Measurements from ENCODE around the gene CARD10. TPM values are rescaled to one million over a fixed set of nuclear protein-coding genes. Genes with fewer than 3 reads are reported as not detected.

Gene CARD10
- total and polyA plus RNA-seq, 2 of the 13 experiments (the other 11 are each of a cell fraction or from before 2014, with no cell fraction given): 35.2 to 55.8 TPM

GRCh38 chr22:37457093-37457893, 61.9 kb downstream of the CARD10 start (continued):
- no peak for TF ChIP-seq AHDC1 (CRISPR knock-in tag; IDR thresholded peaks at IDR 0.05; ENCODE audit: borderline replicate concordance)
- peak; percentile 62; the same call in 1 of the 2 replicates for TF ChIP-seq MIER2 (CRISPR knock-in tag; IDR thresholded peaks at IDR 0.05)
- TF ChIP-seq HNF1B (CRISPR knock-in tag; IDR thresholded peaks at IDR 0.05): peak; percentile 55; the same call in 1 of the 2 replicates
- TF ChIP-seq DR1 (CRISPR knock-in tag; IDR thresholded peaks at IDR 0.05): no peak
- TF ChIP-seq FOXA3 (CRISPR knock-in tag; IDR thresholded peaks at IDR 0.05): peak; percentile 31; the same call in 1 of the 2 replicates
- TF ChIP-seq IRF9 (CRISPR knock-in tag; IDR thresholded peaks at IDR 0.05; ENCODE audit: borderline replicate concordance): 0 out of 2 replicates have a peak, but pooled peaks have one; percentile 60
- TF ChIP-seq ZSCAN21 (CRISPR knock-in tag; IDR thresholded peaks at IDR 0.05; ENCODE audit: borderline replicate concordance): peak; percentile 58; the same call in 1 of the 2 replicates
- peak in 1 of 2 experiments; percentile 35; a peak in 2 of 4 replicates for TF ChIP-seq REST (IDR thresholded peaks at IDR 0.05; ENCODE audit: borderline replicate concordance in 1 of 2, low read depth in 1 of 2, low read length in 2 of 2)
- TF ChIP-seq XRCC5 (optimal IDR thresholded peaks at IDR 0.05; ENCODE audit: low read length): peak; percentile 38
- TF ChIP-seq STAG1 (CRISPR knock-in tag; IDR thresholded peaks at IDR 0.05): peak; percentile 96
- TF ChIP-seq SALL1 (CRISPR knock-in tag; IDR thresholded peaks at IDR 0.05): peak; percentile 29; the same call in 1 of the 2 replicates
- no peak for TF ChIP-seq ZNF780A (CRISPR knock-in tag; IDR thresholded peaks at IDR 0.05)
- TF ChIP-seq ZSCAN30 (CRISPR knock-in tag; IDR thresholded peaks at IDR 0.05): peak; percentile 100
- TF ChIP-seq GATAD1 (CRISPR knock-in tag; IDR thresholded peaks at IDR 0.05): 0 out of 2 replicates have a peak, but pooled peaks have one; percentile 27
- peak; percentile 64; the same call in 1 of the 2 replicates for TF ChIP-seq NFKB2 (CRISPR knock-in tag; IDR thresholded peaks at IDR 0.05; ENCODE audit: borderline replicate concordance)

Data from HepG2 (cell line).